Jurkat, Clone E6-1 (cell line): ENCODE data around the gene NAV2.

Experiments
- DNase-seq: peaks from one replicate; pipeline ENCODE4 v3.0.0-alpha.2; 2011; ENCODE audit warnings: low read depth, low spot score
- H3K4me3 ChIP-seq: 2 replicates; pipeline ENCODE4 v1.5.1; 2011; ENCODE audit warnings: mild to moderate bottlenecking, low read length, control low read depth, moderate library complexity

The NAV2 gene

GRCh38 chr11:20011307-20011951 lies 298.8 kb downstream of the NAV2 start:
- DNase-seq = no peak
- no peak overlapping the region for H3K4me3 ChIP-seq

DNA sequence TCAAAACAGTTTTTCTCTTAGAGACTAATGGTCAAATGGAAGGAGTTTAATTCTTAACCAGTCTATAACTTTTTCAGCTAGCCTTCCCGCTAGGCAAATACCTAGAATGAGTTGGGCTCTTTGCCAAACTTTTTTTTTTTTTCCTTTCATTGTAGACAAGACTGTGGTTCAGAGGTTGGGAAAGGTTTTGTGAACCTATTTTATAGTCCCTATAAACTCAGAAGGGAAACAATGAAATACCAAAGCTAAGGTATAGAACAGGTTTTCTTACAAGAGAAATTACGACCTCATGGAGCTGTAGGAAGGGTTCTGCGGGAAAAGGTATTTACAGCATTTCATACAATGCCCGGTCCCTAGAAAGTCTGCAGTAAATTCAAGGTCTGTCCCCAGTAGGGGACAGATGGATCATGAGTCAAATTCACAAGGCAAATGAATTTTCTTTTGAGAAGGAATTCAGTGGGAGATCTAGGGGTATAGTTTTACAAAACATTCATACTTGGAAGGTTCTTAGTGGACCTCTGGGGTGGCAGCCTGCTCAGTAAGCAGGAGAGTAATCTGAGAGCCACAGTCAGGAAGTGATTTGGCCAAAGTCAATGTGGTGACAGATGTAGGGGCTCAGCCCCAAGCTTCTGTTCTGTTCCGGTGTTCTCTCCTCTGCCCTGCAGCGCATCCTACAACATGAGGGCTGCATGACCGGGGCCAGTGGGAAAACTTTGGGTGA lies 300.9 kb downstream of the NAV2 start:
- no peak for DNase-seq
- H3K4me3 ChIP-seq = no peak overlapping the region

GRCh38 chr11:20014067-20014402 lies 301.4 kb downstream of the NAV2 start:
- DNase-seq = no peak
- no peak overlapping the region for H3K4me3 ChIP-seq

DNA sequence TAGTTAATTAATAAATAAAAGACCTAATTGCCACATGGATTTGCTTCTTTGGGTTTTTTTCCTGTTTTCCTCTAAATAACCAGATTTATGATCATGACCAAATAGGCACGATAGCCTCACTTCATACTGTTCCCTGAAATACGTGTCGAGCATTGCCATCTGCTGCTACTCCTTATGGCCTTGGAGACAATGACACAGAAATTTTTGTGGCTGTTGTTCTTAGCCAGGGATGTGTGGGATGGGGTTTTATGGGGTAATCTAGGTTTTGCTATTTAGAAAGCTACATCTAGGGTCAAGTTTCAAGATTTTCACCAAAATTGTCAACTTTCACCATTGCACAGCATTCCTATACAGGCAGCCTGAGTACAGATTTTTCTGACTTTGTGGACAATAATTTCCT lies 302.5 kb downstream of the NAV2 start:
- H3K4me3 ChIP-seq = no peak overlapping the region
- DNase-seq = no peak

DNA sequence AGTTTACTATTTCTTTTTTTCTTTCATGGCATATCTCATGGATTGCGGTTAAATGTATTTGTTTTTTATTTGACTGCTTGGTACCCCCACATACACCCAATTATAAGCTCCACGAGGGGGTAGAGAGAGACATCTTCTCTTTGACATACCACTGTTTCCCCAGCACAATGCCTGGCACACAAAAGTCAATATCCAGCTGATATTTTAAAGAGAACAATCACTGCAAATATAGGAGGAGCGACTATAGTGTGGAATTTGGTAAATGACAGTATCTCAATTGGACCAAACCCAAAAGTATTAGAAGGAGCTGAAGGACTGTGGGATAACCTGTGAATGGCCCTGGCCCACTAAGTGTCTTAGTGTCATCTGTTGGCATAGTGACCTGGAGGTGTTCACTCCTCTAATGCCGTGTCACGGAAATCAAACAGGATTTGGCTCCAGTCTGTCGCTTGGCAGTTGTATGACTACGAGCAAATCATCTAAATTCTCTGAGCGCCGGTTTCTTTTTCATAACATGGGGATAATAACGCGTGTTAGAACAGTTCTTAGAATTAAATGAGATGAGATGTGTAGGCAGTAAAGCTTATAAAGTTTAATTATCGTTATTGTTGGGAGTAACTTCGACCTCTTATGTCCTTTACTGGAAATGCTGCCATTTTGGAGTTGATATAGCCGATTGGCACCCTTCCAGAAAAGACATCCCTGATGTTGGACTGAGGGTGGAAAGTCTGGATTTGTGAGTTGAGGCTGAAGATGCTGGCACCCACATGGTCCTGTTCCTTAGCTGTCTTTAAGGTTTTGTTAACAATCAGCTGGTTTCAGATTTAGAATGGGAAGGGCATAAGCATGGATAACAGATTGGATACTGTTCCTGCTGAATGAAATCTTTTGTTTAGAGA lies 303.1 kb downstream of the NAV2 start:
- DNase-seq = no peak
- H3K4me3 ChIP-seq = no peak overlapping the region

GRCh38 chr11:20016526-20016925 lies 303.9 kb downstream of the NAV2 start:
- no peak for DNase-seq

GRCh38 chr11:20017320-20017719 lies 304.7 kb downstream of the NAV2 start:
- no peak overlapping the region for H3K4me3 ChIP-seq
- DNase-seq = no peak

More at GRCh38 chr11:20016526-20016925, 303.9 kb downstream of the NAV2 start:
- H3K4me3 ChIP-seq = no peak overlapping the region

DNA sequence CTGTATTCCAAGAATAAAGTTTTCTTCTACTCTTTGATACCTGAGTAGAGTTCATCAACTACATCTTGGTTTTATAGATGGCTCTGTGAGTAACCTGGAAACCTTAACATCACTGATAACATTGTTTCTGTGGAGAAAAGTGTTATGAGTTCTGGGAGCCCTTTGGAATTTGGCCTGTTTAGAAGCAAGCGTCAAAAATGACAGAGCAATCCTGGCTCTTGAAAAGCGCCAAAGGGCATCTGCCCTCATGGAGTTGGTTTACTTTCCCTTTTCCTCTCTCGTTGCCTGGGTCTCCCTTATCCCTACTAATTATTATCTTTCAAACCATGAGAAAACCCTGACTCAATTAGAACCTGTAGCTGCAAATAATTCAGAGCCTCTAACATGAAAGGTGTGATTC lies 307.6 kb downstream of the NAV2 start:
- H3K4me3 ChIP-seq = no peak overlapping the region
- no peak for DNase-seq

GRCh38 chr11:20020716-20021115 lies 308.1 kb downstream of the NAV2 start:
- no peak overlapping the region for H3K4me3 ChIP-seq
- DNase-seq = no peak

GRCh38 chr11:20021212-20021611 lies 308.6 kb downstream of the NAV2 start:
- H3K4me3 ChIP-seq = no peak overlapping the region
- no peak for DNase-seq

DNA sequence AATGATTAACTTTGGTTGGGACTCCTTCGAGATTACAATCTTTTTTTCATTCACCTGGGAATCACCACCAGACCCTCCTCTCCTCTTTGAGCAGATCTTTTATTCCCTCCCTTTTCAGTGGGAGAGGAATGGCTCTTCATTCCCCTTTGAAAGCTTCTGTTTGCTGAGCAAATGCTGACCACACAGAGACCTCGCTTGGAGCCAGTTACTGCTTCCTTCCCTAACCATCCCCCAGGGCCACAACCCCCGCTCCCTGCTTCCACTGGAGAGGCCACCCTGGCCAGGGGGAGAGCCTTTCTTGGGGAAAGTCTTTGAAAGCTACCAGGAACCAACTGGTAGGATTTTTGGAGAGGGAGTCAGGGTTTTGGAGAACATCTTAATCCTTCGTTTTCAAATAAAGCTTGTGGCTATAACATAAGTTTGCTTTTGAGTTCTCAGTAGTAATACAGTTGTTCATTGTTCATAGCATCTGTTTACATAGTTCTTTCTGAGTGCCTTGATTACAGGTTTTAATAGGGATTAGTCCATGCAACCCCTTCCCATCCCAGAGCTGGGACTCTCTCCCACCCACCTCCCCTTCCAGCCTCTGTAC lies 309.2 kb downstream of the NAV2 start:
- no peak for DNase-seq
- H3K4me3 ChIP-seq = no peak overlapping the region

DNA sequence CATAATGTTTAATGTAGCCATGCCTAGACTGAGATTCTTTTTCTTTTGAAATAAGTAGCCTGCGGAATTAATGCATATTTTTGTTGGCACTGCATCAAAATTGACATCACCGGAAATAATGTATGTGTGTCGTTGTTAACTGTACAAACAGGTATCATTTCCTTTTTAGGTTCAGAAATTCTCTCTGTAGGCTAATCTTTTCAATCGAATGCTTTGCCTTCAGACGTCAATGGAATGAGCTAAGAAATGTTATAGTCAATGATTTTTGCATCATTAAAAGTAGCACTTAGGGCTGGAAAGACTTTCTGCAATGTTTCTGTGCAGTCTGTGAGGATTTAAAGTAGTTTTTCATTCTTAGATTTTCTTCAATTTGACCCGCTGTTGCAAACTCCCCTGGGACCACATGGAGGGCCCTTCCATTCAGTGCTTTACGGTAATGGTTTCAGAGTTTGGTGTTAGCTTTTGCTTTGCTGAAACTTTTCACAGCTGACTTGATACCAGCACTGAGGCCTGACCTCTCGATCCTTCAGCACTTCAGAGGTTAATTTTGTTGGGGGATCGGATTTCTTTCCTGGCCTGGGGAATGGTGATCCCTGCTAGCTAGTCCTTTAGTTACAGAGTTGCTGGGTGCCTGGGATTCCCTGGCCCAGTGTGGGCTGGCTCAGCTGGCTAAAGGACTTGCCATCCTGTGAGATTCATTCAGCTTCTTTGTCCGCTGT lies 309.9 kb downstream of the NAV2 start:
- H3K4me3 ChIP-seq = no peak overlapping the region
- no peak for DNase-seq

GRCh38 chr11:20023082-20023426 lies 310.4 kb downstream of the NAV2 start:
- no peak for DNase-seq
- no peak overlapping the region for H3K4me3 ChIP-seq

DNA sequence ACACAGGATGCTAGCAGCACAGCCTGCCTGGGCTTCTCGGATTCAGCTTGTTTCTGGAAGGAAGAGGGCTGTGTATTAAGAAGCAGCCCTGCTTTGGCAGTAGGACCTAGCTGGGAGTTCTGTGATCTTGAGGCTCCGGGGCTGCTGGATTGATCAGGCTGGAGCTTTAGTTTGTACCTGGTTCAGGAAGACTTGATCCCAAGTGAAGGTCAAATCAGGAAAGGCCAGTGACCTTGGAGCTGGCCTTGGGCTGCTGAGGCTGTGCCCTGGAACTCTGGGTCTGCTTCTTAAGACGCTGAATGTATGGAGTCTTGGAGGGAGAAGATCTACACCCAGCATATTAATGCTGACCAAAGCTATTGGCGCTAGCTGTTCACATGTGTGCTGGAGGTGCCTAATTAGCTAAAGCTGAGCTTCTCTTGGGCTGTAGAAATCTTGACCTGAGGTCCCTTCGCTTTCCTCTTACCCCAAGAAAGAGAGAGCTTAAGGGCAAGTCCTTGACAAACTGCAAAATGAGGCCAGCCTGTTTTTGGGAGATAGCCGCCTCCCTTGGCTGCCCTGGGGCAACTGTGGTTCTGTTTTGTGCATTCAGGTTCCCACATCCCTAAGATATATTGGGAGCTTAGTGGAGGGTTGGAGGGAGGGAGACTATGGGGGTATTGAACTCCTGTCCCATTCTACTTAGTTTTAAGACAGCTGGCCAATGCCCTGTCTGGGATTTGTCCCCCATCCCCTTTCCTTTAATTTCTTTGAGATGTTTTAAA lies 311.7 kb downstream of the NAV2 start:
- no peak overlapping the region for H3K4me3 ChIP-seq
- no peak for DNase-seq

GRCh38 chr11:20025332-20025840 lies 312.7 kb downstream of the NAV2 start:
- DNase-seq = no peak
- H3K4me3 ChIP-seq = no peak overlapping the region

DNA sequence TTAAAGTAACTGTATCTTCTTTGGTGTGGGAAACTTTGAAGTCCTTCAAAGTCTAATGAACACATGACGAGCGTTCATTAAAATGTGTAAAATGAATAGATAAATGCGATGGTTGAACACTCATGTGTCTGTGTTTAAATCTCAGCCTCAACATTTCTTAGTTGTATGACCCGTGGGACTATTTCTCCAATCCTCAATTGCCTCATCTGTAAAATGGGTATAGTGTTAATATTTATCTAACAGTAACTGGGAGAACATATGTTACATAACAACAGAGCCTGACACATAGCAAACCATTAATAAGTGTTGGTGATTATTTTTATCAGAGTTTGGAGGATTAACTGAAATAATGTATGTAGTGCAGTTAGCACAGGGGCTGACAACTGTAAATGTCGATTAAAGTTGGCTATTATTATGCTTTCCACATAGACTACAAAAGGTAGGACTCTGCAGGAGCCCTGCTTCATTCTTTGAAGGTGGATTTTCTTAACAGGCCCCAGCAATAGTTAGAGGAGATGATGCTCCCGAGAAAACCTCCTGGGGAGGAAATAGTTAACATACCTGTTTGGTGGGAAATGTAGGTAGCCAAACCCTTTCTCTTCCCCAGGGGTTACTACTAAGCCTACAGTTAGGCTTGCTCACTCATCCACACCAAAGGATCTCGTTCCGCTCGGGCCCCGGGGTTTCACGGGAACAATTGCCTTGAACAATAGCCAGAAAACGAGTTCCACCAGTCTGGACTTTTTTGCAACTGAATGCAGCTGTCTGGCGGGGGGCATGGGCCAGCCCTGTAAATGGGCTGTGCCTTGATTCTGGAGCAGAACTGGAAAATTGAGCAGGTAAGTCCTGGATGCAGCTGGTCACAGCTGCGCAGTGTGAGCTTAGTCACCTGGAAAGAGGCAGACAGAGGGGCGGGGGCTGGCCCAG lies 314.3 kb downstream of the NAV2 start:
- DNase-seq = no peak
- H3K4me3 ChIP-seq = no peak overlapping the region

DNA sequence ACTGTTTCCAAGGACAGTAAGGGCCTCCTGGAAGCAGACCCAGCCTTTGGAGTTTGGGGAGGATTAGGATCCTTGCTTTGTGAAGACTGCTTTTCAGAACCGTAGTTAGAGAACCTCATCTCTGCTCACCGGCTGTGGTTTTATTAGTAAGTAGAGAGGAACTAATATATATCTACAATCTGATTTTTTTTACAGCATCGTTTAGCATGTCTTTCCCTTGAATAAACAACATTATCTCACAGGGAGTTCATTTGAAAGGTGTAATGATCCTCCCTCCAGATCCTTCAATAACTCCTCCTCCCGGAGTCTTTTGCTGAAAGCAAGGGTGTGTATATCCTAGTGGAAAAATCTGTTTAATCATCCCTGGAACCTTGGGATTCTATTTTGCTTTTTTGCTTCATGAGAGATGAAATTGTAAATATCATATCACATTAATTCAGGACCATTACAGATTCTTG lies 314.9 kb downstream of the NAV2 start:
- H3K4me3 ChIP-seq = no peak overlapping the region
- no peak for DNase-seq
